ENCODE results near the gene C2CD4A.
A peak's percentile ranks its signal among the peaks of the same experiment; 100 is the strongest.

Gene C2CD4A

DNA sequence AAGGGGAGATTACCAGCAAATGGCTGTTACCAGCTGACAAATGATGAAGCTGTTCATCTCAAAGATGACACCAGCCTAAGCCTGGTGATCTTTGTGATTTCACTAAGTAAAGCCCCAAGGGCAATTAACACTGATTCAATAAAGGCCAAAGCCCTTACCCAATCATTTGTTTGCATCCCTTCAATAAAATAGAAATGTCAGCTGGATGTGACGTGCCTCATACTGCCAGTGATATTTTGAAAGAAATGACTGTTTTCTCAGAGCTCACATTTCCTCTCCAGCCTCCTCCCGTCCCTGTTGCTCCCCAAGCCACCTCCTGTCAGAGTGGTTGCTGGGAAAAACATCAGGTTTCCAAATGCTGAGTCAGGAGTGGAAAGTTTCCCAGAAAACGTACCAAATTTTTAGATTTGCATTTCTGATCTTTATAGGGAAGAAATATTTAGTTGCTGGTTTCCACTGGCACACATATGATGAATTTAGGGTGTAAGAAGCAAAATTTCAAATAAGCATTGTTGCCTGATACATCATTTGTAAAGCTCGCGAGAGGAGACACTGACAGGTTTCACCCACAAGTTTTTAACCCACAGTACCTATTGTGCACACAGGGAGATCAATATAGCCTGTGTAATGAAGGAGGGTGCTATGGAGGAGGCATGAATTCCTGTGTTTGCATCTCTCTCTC lies 21.0 kb downstream of the C2CD4A start:
- TF ChIP-seq, protein P1, sequence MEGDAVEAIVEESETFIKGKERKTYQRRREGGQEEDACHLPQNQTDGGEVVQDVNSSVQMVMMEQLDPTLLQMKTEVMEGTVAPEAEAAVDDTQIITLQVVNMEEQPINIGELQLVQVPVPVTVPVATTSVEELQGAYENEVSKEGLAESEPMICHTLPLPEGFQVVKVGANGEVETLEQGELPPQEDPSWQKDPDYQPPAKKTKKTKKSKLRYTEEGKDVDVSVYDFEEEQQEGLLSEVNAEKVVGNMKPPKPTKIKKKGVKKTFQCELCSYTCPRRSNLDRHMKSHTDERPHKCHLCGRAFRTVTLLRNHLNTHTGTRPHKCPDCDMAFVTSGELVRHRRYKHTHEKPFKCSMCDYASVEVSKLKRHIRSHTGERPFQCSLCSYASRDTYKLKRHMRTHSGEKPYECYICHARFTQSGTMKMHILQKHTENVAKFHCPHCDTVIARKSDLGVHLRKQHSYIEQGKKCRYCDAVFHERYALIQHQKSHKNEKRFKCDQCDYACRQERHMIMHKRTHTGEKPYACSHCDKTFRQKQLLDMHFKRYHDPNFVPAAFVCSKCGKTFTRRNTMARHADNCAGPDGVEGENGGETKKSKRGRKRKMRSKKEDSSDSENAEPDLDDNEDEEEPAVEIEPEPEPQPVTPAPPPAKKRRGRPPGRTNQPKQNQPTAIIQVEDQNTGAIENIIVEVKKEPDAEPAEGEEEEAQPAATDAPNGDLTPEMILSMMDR (conservative IDR thresholded peaks at IDR 0.05; ENCODE audit: low read depth, low read length) = no peak
- H3K4me3 ChIP-seq (ENCODE audit: low read length) = no peak overlapping the region
- DNase-seq (ENCODE audit: low read depth) = no peak

DNA sequence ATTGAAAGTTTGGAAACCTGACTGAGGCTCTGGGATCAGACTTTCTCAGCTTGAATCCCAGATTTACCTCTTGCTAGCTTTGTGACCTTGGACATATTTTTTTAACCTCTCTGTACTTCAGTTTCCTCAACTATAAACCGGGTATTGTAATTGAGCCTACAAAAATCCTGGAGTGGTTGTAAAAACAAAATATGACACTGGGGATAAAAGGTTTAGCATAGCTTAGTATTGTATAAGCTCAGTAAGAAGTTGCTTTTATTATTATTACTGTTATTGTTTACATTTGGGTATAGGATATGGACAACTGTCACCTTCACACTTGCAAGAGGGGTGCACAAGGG lies 21.5 kb downstream of the C2CD4A start:
- TF ChIP-seq, protein P1 (conservative IDR thresholded peaks at IDR 0.05; ENCODE audit: low read depth, low read length) = no peak
- H3K4me3 ChIP-seq (ENCODE audit: low read length) = no peak overlapping the region
- no peak for DNase-seq (ENCODE audit: low read depth)

DNA sequence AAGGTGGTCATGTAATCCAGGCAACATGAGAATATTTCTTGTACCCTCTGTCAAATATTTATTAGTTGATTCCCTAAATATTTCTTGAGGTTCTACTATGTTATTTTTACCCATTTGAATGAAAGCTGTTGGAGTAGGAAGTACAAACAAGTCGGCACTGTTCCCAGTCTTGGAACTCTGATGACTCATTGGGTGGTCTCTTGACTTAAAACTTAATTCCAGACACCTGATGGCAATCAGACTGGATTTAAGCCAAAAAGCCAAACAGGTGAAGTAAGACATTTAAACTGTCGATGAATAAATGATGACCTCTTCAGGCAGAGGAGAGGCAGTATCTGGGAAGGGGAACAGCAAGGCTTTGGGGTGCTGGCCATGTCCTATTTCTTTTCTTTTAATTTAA lies 22.8 kb downstream of the C2CD4A start:
- peak; percentile 68 for DNase-seq (ENCODE audit: low read depth)
- no peak overlapping the region for H3K4me3 ChIP-seq (ENCODE audit: low read length)
- TF ChIP-seq, protein P1 (conservative IDR thresholded peaks at IDR 0.05; ENCODE audit: low read depth, low read length) = no peak

DNA sequence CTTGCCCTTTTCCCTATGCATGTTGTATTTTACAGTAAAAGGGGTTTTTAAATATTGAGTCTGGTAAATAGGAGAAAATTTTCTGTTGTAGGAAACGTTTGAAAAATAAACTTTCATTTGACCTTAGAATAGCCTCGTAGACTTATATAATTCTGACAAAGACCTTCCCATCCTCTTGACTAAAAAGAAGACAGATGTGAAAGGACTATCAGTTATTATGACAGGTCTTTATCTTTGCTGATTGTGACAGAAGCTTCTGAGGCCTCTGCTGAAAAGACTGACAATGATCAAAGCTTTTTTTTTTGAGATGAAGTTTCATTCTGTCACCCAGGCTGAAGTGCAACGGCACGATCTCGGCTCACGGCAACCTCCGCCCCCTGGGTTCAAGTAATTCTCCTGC lies 24.2 kb downstream of the C2CD4A start:
- TF ChIP-seq, protein P1 (conservative IDR thresholded peaks at IDR 0.05; ENCODE audit: low read depth, low read length) = no peak
- no peak for DNase-seq (ENCODE audit: low read depth)
- no peak overlapping the region for H3K4me3 ChIP-seq (ENCODE audit: low read length)

DNA sequence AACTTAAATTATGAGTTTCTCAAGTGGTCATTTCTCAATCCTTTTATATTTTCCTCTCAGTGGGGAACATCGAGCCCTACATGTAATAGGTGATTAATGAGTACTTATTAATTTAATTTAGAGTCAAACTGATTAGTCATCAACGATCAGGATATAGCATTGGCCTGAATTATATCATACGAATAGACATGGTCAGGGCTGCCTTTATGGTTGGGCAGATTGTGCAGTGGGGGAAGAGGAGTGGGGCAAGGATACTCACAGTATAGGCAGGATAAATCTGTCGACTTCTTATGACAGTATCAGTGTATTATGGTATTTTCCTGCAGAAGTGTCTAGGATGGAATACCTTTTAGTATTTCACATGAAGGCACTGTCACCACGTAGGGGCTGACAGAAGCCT lies 27.0 kb downstream of the C2CD4A start:
- no peak overlapping the region for H3K4me3 ChIP-seq (ENCODE audit: low read length)
- DNase-seq (ENCODE audit: low read depth) = no peak
- TF ChIP-seq, protein P1 (conservative IDR thresholded peaks at IDR 0.05; ENCODE audit: low read depth, low read length) = no peak

DNA sequence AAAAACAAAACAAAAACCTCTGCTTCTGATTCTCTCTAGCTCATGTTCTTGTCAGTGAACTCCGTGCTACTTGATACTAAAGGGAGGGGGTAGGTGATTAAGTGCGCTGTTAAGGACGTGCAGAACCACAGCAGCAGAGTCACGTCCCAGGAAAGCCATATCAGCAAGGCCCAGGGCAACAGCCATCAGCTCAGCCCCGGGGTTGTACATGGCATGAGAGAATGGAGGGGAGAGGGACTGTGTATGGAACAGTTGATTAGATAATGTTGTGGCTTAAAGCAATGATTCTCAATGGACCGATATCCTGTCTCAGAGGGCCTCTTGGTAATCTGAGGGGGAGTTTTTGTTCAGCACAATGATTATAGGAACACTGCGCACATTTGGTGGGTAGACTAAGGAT lies 27.6 kb downstream of the C2CD4A start:
- no peak overlapping the region for H3K4me3 ChIP-seq (ENCODE audit: low read length)
- TF ChIP-seq, protein P1 (conservative IDR thresholded peaks at IDR 0.05; ENCODE audit: low read depth, low read length) = no peak
- no peak for DNase-seq (ENCODE audit: low read depth)

DNA sequence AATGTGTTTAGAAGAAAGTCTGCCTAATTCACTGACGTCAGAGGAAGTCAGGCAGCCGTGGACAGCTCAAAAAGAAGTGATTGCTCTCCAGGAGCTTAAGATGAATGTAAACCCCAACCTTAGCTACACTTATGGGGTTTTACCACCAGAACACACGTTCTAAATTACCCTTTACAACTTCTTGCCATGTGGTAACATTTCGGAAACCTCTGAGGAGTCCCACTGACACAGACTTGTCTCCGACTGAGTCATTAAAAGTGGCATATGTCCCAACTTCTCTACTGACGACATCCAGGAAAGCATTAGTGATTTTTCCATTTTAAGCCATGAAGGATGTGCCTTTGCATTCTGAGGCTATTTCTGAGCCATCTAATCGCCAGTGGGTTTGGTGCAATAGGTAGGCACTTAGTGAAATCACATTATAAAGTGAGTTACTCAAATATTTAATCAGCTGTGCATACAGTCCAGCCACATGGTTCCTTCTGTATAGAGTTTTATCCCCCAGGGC lies 32.4 kb downstream of the C2CD4A start:
- TF ChIP-seq, protein P1 (conservative IDR thresholded peaks at IDR 0.05; ENCODE audit: low read depth, low read length) = no peak
- DNase-seq (ENCODE audit: low read depth) = no peak
- H3K4me3 ChIP-seq (ENCODE audit: low read length) = no peak overlapping the region

Measured in retinal pigment epithelial cell (primary cell).